Activated CD8-positive, alpha-beta memory T cell treated with anti-CD3 and anti-CD28 coated beads for 48 hours (primary cell): ENCODE measurements around the gene CBFA2T2.
"Not testable (repeated sequence)": the region's sequence is repeated elsewhere in the genome, so short reads cannot be mapped to it uniquely, and the experiment has no call there.

ENCODE experiments used
- DNase-seq, 3 experiments: peaks; one replicate each; pipeline ENCODE4 v3.0.0-alpha.2; 2020; ENCODE audit warnings: low read depth in 2 of 3, low spot score in 2 of 3

Gene CBFA2T2

GRCh38 chr20:33693741-33694638, 204.1 kb downstream of the CBFA2T2 start:
- DNase-seq, result no peak

GRCh38 chr20:33694639-33695012, 204.7 kb downstream of the CBFA2T2 start:
- no peak for DNase-seq

- no peak for DNase-seq
Measured at GRCh38 chr20:33696448-33696847, 206.6 kb downstream of the CBFA2T2 start.

GRCh38 chr20:33697129-33697528, 207.2 kb downstream of the CBFA2T2 start:
- DNase-seq, result no peak

DNA sequence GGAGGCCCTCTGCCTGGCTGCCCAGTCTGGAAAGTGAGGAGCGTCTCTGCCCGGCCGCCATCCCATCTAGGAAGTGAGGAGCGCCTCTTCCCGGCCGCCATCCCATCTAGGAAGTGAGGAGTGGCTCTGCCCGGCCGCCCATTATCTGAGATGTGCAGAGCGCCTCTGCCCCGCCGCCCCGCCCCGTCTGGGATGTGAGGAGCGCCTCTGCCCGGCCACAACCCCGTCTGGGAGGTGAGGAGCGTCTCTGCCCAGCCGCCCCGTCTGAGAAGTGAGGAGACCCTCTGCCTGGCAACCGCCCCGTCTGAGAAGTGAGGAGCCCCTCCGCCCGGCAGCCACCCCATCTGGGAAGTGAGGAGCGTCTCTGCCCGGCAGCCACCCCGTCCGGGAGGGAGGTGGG, 209.1 kb downstream of the CBFA2T2 start:
- not testable (repeated sequence) for DNase-seq
